ENCODE data around the gene SNRPE. TPM values are rescaled to one million over a fixed set of nuclear protein-coding genes. Genes with fewer than 3 reads are reported as not detected.

Gene SNRPE
- total and polyA plus RNA-seq, 9 of the 15 experiments (the other 6 are each of a cell fraction or from before 2014, with no cell fraction given), result 216 to 1,893 (median 487) TPM

DNA sequence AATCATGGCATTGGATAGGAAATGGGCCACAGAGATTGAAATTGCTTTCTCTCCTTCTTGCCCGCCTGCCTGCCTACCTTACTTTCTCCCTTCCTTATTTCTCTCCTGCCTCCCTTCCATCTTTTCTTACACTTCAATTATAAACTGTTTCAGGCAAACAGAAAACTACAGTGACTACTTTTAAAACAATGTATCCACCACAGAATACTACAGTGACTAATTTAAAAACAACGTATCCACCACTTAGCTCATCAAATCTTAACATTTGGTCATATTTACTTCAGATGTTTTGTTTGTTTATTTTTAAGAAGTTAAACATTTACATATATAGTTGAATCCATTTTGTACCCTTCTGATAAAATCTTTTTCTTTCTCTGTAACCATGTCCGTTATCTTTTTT lies 54.4 kb downstream of the SNRPE start (continued):
- TF ChIP-seq ZFP1 (CRISPR knock-in tag; IDR thresholded peaks at IDR 0.05) (no peak), ZNF75A (CRISPR knock-in tag; IDR thresholded peaks at IDR 0.05) (no peak), ZNF41 (CRISPR knock-in tag; conservative IDR thresholded peaks at IDR 0.05) (no peak), MYBL2 (IDR thresholded peaks at IDR 0.05; ENCODE audit: low read depth) (no peak), MYBL2 (CRISPR knock-in tag; IDR thresholded peaks at IDR 0.05; ENCODE audit: borderline replicate concordance) (no peak), ZNF12 (CRISPR knock-in tag; IDR thresholded peaks at IDR 0.05) (no peak), CHD7 (IDR thresholded peaks at IDR 0.05; ENCODE audit: low read depth, low read length) (no peak), KHSRP (IDR thresholded peaks at IDR 0.05) (no peak), MXI1 (IDR thresholded peaks at IDR 0.05; ENCODE audit: low read depth, low read length) (no peak), RBM34 (IDR thresholded peaks at IDR 0.05; ENCODE audit: borderline replicate concordance, insufficient read depth, low read length) (no peak), PHF21A (IDR thresholded peaks at IDR 0.05; ENCODE audit: borderline replicate concordance, low read depth) (no peak), ZNF224 (CRISPR knock-in tag; IDR thresholded peaks at IDR 0.05) (no peak), ZNF175 (CRISPR knock-in tag; IDR thresholded peaks at IDR 0.05; ENCODE audit: low read depth) (no peak), ZNF76 (CRISPR knock-in tag; IDR thresholded peaks at IDR 0.05; ENCODE audit: borderline replicate concordance) (no peak)
- TF ChIP-seq, protein P1, sequence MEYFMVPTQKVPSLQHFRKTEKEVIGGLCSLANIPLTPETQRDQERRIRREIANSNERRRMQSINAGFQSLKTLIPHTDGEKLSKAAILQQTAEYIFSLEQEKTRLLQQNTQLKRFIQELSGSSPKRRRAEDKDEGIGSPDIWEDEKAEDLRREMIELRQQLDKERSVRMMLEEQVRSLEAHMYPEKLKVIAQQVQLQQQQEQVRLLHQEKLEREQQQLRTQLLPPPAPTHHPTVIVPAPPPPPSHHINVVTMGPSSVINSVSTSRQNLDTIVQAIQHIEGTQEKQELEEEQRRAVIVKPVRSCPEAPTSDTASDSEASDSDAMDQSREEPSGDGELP (CRISPR knock-in tag; IDR thresholded peaks at IDR 0.05; ENCODE audit: borderline replicate concordance), result no peak

Measured in K562 (cell line).